Activated B cell treated with CpG ODN at 0.5 μM for 24 hours (primary cell): ENCODE data around the gene SUGCT. TPM values are rescaled to one million over a fixed set of nuclear protein-coding genes. Genes with fewer than 3 reads are reported as not detected.

Experiments
- ATAC-seq: fragments of 200-7000 bp; cut with Tn5 transposase; one replicate; pipeline ENCODE4 v1.10.0; 2021; ENCODE audit warnings: low read depth, mild to moderate bottlenecking, moderate library complexity
- CTCF ChIA-PET: fragments of 350-600 bp; sonication (Branson Sonifier 250); formaldehyde crosslinking; loops from one replicate; lab custom pipeline; 2021; ENCODE audit warnings: antibody characterized with exemption; lab: Charles Lee
- POLR2A ChIA-PET: fragments of 350-600 bp; sonication (Branson Sonifier 250); formaldehyde crosslinking; loops from one replicate; lab custom pipeline; 2021; ENCODE audit warnings: antibody characterized with exemption; lab: Charles Lee
- DNase-seq: peaks from one replicate; pipeline ENCODE4 v3.0.0; 2022
- H3K27ac Mint-ChIP-seq: one replicate; pipeline ENCODE4 v1.8.0; 2020; ENCODE audit warnings: mixed read lengths
- H3K27me3 Mint-ChIP-seq: one replicate; pipeline ENCODE4 v1.8.0; 2021; ENCODE audit warnings: mixed read lengths
- H3K36me3 Mint-ChIP-seq: one replicate; pipeline ENCODE4 v1.8.0; 2021; ENCODE audit warnings: low read depth, mixed read lengths
- H3K4me1 Mint-ChIP-seq: one replicate; pipeline ENCODE4 v1.8.0; 2021; ENCODE audit warnings: mixed read lengths
- H3K4me3 Mint-ChIP-seq: one replicate; pipeline ENCODE4 v1.8.0; 2020; ENCODE audit warnings: mild to moderate bottlenecking, mixed read lengths
- H3K9me3 Mint-ChIP-seq: one replicate; pipeline ENCODE4 v1.8.0; 2020; ENCODE audit warnings: mixed read lengths
- CTCF ChIP-seq: fragments of 200-600 bp; IDR thresholded peaks from one replicate; pipeline ENCODE4 v1.8.0; 2022; ENCODE audit warnings: antibody characterized with exemption, mild to moderate bottlenecking
- intact Hi-C: fragments of 100-400 bp; cut with micrococcal nuclease; formaldehyde crosslinking; loops from one replicate; pipeline ENCODE4 v1.15.1; 2024
- total RNA-seq: library from RNA; stranded (reverse); gene quantifications from 2 replicates; pipeline ENCODE4 v1.2.3, GENCODE V29; 2022

The SUGCT gene
- total RNA-seq, 1 donor from 2014 or later, result 1.3 TPM

GRCh38 chr7:40888499-40888898 is 753.7 kb downstream of the SUGCT start:
- ChIA-PET CTCF (no interaction called here), POLR2A (no interaction called here)
- H3K4me1 Mint-ChIP-seq, result no peaks in the 10 kb centered on the region
- H3K27me3 Mint-ChIP-seq, result no peaks in the 10 kb centered on the region
- H3K36me3 Mint-ChIP-seq, result no peaks in the 10 kb centered on the region
- DNase-seq (no peak), ATAC-seq (no peak)
- peaks cover 16% of the 10 kb centered on the region for H3K9me3 Mint-ChIP-seq
- no peak overlapping the region for H3K4me3 Mint-ChIP-seq
- TF ChIP-seq CTCF, result no peak
- intact Hi-C loops, result no loop called here
- no peak overlapping the region for H3K27ac Mint-ChIP-seq

GRCh38 chr7:40889099-40889498 is 754.3 kb downstream of the SUGCT start:
- DNase-seq, result no peak
- no peak overlapping the region for H3K4me3 Mint-ChIP-seq
- POLR2A ChIA-PET, result no interaction called here
- no peak for ATAC-seq
- H3K9me3 Mint-ChIP-seq, result peaks cover 16% of the 10 kb centered on the region
- H3K27ac Mint-ChIP-seq, result no peak overlapping the region
- TF ChIP-seq CTCF, result no peak
- H3K4me1 Mint-ChIP-seq, result no peaks in the 10 kb centered on the region
- H3K27me3 Mint-ChIP-seq, result no peaks in the 10 kb centered on the region
- CTCF ChIA-PET, result no interaction called here
- intact Hi-C loops, result no loop called here
- H3K36me3 Mint-ChIP-seq, result no peaks in the 10 kb centered on the region

GRCh38 chr7:40889539-40889938 is 754.7 kb downstream of the SUGCT start:
- Mint-ChIP-seq H3K9me3 (peaks cover 16% of the 10 kb centered on the region), H3K4me1 (no peaks in the 10 kb centered on the region), H3K27me3 (no peaks in the 10 kb centered on the region), H3K36me3 (no peaks in the 10 kb centered on the region), H3K27ac (no peak overlapping the region), H3K4me3 (no peak overlapping the region)
- DNase-seq (no peak), ATAC-seq (no peak)
- CTCF ChIA-PET, result no interaction called here
- TF ChIP-seq CTCF, result no peak
- intact Hi-C loops, result no loop called here
- POLR2A ChIA-PET, result no interaction called here

GRCh38 chr7:40890088-40890692 is 755.4 kb downstream of the SUGCT start:
- H3K4me1 Mint-ChIP-seq, result no peaks in the 10 kb centered on the region
- ATAC-seq, result no peak
- H3K27ac Mint-ChIP-seq, result no peak overlapping the region
- POLR2A ChIA-PET, result no interaction called here
- no peak for TF ChIP-seq CTCF
- H3K4me3 Mint-ChIP-seq, result no peak overlapping the region
- peaks cover 19% of the 10 kb centered on the region for H3K9me3 Mint-ChIP-seq
- no peaks in the 10 kb centered on the region for H3K27me3 Mint-ChIP-seq
- no peak for DNase-seq
- intact Hi-C loops, result no loop called here
- CTCF ChIA-PET, result no interaction called here
- H3K36me3 Mint-ChIP-seq, result no peaks in the 10 kb centered on the region

- DNase-seq, result no peak
- no peak for TF ChIP-seq CTCF
- CTCF ChIA-PET, result no interaction called here
- Mint-ChIP-seq H3K36me3 (no peaks in the 10 kb centered on the region), H3K27ac (no peak overlapping the region), H3K4me3 (no peak overlapping the region), H3K4me1 (no peaks in the 10 kb centered on the region), H3K9me3 (peaks cover 20% of the 10 kb centered on the region), H3K27me3 (no peaks in the 10 kb centered on the region)
- POLR2A ChIA-PET, result no interaction called here
- intact Hi-C loops, result no loop called here
- no peak for ATAC-seq
Measured at GRCh38 chr7:40891232-40891631, 756.4 kb downstream of the SUGCT start.
